ENCODE data around the gene ZNF664. TPM values are rescaled to one million over a fixed set of nuclear protein-coding genes. Genes with fewer than 3 reads are reported as not detected.

The ZNF664 gene
- total and polyA plus RNA-seq, 10 donors = 12.0 to 53.4 (median 41.7) TPM

DNA sequence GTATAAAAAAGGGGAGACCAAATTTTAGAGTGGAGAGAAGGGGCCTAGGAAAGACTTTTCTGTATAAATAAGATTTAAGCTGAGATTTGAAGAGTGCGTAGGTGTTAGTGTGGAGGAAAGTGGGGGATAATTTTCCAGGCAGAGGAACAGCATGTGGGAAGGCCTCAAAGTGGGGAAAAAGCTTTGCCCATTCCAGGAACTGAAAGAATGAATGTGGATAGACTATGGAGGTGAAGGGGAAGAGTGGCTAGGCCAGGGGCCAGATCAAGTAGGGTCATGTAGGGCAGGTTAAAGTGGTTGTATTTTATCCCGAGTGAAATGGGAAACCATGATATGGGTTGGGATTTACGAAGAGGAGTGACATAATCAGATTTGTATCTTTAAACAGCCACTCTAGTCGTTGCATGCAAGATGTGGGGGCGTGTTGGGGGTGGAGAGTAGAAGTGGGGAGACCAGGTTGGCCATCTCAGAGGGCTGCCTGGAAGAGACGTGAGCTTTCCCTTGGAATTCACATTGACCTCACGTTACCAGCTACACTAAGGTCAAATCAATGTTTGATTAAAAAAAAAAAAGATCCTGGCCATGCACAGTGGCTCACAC, 3.3 kb downstream of the ZNF664 start:
- peaks cover 0 to 28% (median 3%) of the 10 kb centered on the region in 6 donors for H3K36me3 ChIP-seq
- TF ChIP-seq POLR2AphosphoS5 (IDR thresholded peaks at IDR 0.05) (no peak), POLR2A (IDR thresholded peaks at IDR 0.05) (no peak)
- TF ChIP-seq, protein P1, sequence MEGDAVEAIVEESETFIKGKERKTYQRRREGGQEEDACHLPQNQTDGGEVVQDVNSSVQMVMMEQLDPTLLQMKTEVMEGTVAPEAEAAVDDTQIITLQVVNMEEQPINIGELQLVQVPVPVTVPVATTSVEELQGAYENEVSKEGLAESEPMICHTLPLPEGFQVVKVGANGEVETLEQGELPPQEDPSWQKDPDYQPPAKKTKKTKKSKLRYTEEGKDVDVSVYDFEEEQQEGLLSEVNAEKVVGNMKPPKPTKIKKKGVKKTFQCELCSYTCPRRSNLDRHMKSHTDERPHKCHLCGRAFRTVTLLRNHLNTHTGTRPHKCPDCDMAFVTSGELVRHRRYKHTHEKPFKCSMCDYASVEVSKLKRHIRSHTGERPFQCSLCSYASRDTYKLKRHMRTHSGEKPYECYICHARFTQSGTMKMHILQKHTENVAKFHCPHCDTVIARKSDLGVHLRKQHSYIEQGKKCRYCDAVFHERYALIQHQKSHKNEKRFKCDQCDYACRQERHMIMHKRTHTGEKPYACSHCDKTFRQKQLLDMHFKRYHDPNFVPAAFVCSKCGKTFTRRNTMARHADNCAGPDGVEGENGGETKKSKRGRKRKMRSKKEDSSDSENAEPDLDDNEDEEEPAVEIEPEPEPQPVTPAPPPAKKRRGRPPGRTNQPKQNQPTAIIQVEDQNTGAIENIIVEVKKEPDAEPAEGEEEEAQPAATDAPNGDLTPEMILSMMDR (IDR thresholded peaks at IDR 0.05 in 8 of 11, conservative IDR thresholded peaks at IDR 0.05 in 3 of 11) = no peak
- H3K27me3 ChIP-seq (replicated peaks in 1 of 7) = peaks cover 0 to 5% (median 0%) of the 10 kb centered on the region in 7 donors
- peaks cover 0 to 31% (median 21%) of the 10 kb centered on the region in 6 donors for H3K4me1 ChIP-seq
- H3K4me3 ChIP-seq = no peak overlapping the region
- no peaks in the 10 kb centered on the region for H3K9me3 ChIP-seq
- 87 to 95% (median 91%) methylated on average over 7 of the region's 7 CpGs for WGBS, 5 donors
- DNase-seq = no peak
- no peak overlapping the region for H3K27ac ChIP-seq
- intact Hi-C loops (cut with DNase I; ENCODE audit: low total_unique reads) = no loop called here

DNA sequence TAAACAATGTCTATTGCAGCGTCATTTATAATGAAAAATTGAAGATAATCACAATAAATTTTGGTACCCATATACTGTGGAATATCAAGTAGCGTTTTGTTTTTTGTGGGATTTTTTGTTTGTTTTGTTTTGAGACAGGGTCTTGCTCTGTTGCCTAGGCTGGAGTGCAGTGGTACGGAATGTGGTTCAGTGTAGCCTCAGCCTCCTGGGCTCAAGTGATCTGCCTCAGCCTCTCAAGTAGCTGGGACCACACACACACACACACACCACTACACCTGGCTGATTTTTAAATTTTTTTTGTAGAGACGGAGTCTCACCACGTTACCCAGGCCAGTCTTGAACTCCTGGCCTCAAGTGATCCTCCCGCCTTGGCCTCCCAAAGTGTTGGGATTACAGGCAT, 6.6 kb downstream of the ZNF664 start:
- Histone ChIP-seq H3K4me3 (no peak overlapping the region), H3K27me3 (replicated peaks in 1 of 7) (no peaks in the 10 kb centered on the region), H3K9me3 (no peaks in the 10 kb centered on the region), H3K36me3 (peaks cover 0 to 28% (median 3%) of the 10 kb centered on the region in 6 donors), H3K4me1 (peaks cover 0 to 24% (median 9%) of the 10 kb centered on the region in 6 donors), H3K27ac (no peak overlapping the region)
- TF ChIP-seq, protein P1 (IDR thresholded peaks at IDR 0.05 in 8 of 11, conservative IDR thresholded peaks at IDR 0.05 in 3 of 11) = no peak
- TF ChIP-seq POLR2A (IDR thresholded peaks at IDR 0.05) = no peak
- TF ChIP-seq POLR2AphosphoS5 (IDR thresholded peaks at IDR 0.05) = no peak
- DNase-seq = no peak
- intact Hi-C loops (cut with DNase I; ENCODE audit: low total_unique reads) = no loop called here
- WGBS, 5 donors = 95 to 98% (median 97%) methylated on average over 6 of the region's 6 CpGs

DNA sequence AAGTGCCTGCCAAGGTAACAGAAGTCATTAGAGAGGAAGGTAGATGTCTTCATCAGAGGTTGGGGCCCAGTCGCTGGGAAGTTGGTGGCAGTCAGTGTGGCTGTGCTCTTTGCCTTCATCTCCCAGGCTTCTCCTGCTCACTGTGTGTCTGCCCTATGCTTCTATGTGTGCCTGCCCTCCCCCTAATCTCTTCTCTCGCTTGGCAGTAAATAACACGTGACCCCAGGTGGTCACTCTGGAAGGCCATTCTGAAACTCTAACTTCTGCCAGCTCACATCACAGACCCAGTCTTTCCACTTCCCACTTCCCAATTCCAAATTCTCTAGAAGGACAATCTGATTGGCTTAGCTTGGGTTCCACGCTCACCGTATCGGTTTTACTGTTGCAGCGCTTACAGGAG, 9.3 kb downstream of the ZNF664 start:
- TF ChIP-seq, protein P1 (IDR thresholded peaks at IDR 0.05 in 8 of 11, conservative IDR thresholded peaks at IDR 0.05 in 3 of 11) = no peak
- no peaks in the 10 kb centered on the region for H3K27me3 ChIP-seq (replicated peaks in 1 of 7)
- no peak overlapping the region for H3K4me3 ChIP-seq
- peaks cover 0 to 13% (median 0%) of the 10 kb centered on the region in 6 donors for H3K36me3 ChIP-seq
- WGBS, 5 donors = 86 to 96% (median 92%) methylated on average over 7 of the region's 7 CpGs
- no peak for DNase-seq
- peaks cover 0 to 33% (median 16%) of the 10 kb centered on the region in 6 donors for H3K4me1 ChIP-seq
- H3K9me3 ChIP-seq = no peaks in the 10 kb centered on the region
- H3K27ac ChIP-seq = no peak overlapping the region
- intact Hi-C loops (cut with DNase I; ENCODE audit: low total_unique reads) = loop anchor here (10.0 kb wide), 1 partner anchor 177 kb away; no protein-coding TSS in a partner anchor

DNA sequence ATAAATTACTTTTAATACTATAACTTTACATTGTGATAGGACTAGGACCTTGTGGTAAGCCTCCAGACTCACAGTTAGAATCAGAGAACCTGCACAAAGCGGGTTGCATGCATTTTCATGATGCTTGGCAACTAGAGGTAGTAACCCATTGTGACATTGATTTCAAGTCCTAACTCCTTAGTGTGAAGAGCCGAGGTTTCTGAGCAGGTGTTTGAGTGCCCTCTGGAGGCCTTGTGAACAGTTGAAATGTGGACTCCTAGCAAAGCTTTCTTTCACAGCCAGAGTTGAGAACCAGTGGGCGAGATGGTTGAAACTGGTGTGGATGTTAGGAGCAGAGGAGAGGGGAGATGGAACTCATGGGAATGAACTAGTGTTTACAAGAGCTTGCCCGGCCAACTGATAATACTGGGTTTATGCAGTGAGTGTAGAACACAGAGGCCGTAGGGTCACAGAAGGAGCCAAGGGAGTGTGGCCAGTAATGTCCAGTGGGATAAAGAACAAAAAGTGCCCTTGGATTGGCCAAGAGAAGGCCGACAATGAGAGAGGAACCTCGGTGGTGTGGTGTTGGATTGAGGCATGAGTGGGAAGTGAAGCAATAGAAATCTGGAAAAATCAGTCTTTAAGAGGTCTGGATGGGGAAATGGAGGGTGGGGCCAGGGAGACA, 10.9 kb downstream of the ZNF664 start:
- peaks cover 0 to 24% (median 7%) of the 10 kb centered on the region in 6 donors for H3K36me3 ChIP-seq
- no peak overlapping the region for H3K4me3 ChIP-seq
- intact Hi-C loops (cut with DNase I; ENCODE audit: low total_unique reads) = loop anchor here (2.0 to 10.0 kb wide), 2 partner anchors 79 to 179 kb away; no protein-coding TSS in a partner anchor
- H3K4me1 ChIP-seq = peaks cover 0 to 40% (median 16%) of the 10 kb centered on the region in 6 donors
- DNase-seq = no peak
- H3K9me3 ChIP-seq = no peaks in the 10 kb centered on the region
- TF ChIP-seq, protein P1 (IDR thresholded peaks at IDR 0.05 in 8 of 11, conservative IDR thresholded peaks at IDR 0.05 in 3 of 11) = peak; percentile 27 to 74 (median 54)
- no peak for TF ChIP-seq POLR2AphosphoS5 (IDR thresholded peaks at IDR 0.05)
- no peaks in the 10 kb centered on the region for H3K27me3 ChIP-seq (replicated peaks in 1 of 7)
- no peak overlapping the region for H3K27ac ChIP-seq
- WGBS, 5 donors = 52 to 64% (median 57%) methylated on average over 7 of the region's 7 CpGs

Measured in spleen (tissue), 11 donors.